A549 (cell line): ENCODE results near the gene IL36B.

Source experiments
- CBX2 ChIP-seq: fragments of 200-600 bp; sonication (generic); IDR thresholded peaks from 2 replicates; pipeline ENCODE4 v1.6.1; 2016; ENCODE audit warnings: low read depth, mild to moderate bottlenecking, borderline replicate concordance
- CTCF ChIP-seq: fragments of >200 bp; sonication (Bioruptor Twin); formaldehyde crosslinking; IDR thresholded peaks from 3 replicates; pipeline ENCODE4 v1.5.1; 2016
- MYC ChIP-seq: IDR thresholded peaks from 2 replicates; pipeline ENCODE4 v1.6.1; 2012; ENCODE audit warnings: mild to moderate bottlenecking, inconsistent platforms, low read length, improper control_type of control experiment, borderline replicate concordance
- RAD21 ChIP-seq, 2 experiments: fragments of >200 bp in 1 of 2; sonication (Bioruptor Twin) in 1 of 2; formaldehyde crosslinking in 1 of 2; IDR thresholded peaks in 1 of 2; conservative IDR thresholded peaks in 1 of 2; 2 replicates in 1 of 2; 3 replicates in 1 of 2; pipeline ENCODE4 v1.6.1; 2012 to 2018; ENCODE audit warnings: inconsistent platforms in 1 of 2
- ZNF302 ChIP-seq: fragments of 250-450 bp; sonication (Bioruptor Pico); IDR thresholded peaks from 2 replicates; pipeline ENCODE4 v1.9.0; 2021; ENCODE audit warnings: inconsistent platforms, mild to moderate bottlenecking, moderate library complexity
- TF ChIP-seq, protein P1 (sequence below): fragments of 450-650 bp; IDR thresholded peaks from 2 replicates; pipeline ENCODE4 v1.6.1; 2014; ENCODE audit warnings: antibody characterized with exemption
- TF ChIP-seq, protein P2 (sequence below): fragments of 150-350 bp; IDR thresholded peaks from 2 replicates; pipeline ENCODE4 v1.6.1; 2014; ENCODE audit warnings: low read depth, mild to moderate bottlenecking, low read length

- TF ChIP-seq, protein P1, sequence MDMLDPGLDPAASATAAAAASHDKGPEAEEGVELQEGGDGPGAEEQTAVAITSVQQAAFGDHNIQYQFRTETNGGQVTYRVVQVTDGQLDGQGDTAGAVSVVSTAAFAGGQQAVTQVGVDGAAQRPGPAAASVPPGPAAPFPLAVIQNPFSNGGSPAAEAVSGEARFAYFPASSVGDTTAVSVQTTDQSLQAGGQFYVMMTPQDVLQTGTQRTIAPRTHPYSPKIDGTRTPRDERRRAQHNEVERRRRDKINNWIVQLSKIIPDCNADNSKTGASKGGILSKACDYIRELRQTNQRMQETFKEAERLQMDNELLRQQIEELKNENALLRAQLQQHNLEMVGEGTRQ = no peak
- TF ChIP-seq CTCF = no peak
- no peak for TF ChIP-seq RAD21 (conservative IDR thresholded peaks at IDR 0.05 in 1 of 2, IDR thresholded peaks at IDR 0.05 in 1 of 2)
- no peak for TF ChIP-seq CBX2
- TF ChIP-seq, protein P2, sequence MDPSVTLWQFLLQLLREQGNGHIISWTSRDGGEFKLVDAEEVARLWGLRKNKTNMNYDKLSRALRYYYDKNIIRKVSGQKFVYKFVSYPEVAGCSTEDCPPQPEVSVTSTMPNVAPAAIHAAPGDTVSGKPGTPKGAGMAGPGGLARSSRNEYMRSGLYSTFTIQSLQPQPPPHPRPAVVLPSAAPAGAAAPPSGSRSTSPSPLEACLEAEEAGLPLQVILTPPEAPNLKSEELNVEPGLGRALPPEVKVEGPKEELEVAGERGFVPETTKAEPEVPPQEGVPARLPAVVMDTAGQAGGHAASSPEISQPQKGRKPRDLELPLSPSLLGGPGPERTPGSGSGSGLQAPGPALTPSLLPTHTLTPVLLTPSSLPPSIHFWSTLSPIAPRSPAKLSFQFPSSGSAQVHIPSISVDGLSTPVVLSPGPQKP = no peak
- TF ChIP-seq ZNF302 = no peak
- no peak for TF ChIP-seq MYC
Observed at GRCh38 chr2:113079131-113079530, 26.5 kb upstream of the IL36B start.
